Activated naive CD4-positive, alpha-beta T cell treated with anti-CD3 and anti-CD28 coated beads, Interleukin-2, amount 50 U/mL, for 16 hours (primary cell): ENCODE measurements around the gene LBX1.

Experiments
- DNase-seq: peaks from one replicate; pipeline ENCODE4 v3.0.0-alpha.2; 2020

The LBX1 gene

DNA sequence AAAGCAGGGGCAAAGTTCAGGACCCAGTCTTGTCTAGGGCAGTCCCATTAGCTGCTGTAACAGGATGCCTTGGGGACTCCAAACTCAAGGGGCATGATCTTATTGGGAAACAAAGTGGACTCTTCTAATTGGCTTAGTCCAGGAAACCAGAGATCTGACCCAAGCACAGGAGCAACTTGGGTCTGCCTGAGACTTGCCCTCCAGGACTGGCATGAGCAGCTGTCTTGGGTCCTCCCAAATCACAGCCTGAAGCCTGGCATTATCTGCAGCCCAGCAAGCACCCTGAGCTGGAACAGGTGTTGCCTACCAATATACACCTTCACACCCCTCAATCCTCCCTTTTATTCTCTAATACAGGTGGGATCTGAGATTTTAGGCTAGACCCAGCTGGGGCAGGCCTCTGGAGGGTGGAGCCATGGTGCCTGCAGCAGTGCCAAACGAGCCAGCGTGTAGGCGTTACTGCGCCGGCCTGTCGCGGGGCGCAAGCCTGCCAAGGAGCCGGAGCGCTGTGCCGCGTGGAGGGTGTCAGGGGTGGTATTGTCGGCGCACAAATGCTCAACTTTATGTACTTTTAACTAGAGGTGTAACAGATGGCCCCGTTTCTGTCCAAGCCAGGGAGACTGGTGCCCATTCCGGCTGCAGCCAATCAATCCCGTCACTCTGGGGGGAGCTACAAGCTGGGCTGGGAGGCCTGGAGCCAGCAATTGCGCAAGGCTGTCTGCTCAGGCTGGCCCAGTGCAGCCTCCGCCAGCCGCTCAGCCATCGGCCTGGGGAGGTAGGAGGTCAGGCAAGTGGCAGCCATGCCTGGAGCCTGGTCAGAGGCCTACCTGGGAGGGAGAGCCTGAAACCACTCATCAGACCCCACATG is 12.8 kb upstream of the LBX1 start:
- DNase-seq = no peak

DNA sequence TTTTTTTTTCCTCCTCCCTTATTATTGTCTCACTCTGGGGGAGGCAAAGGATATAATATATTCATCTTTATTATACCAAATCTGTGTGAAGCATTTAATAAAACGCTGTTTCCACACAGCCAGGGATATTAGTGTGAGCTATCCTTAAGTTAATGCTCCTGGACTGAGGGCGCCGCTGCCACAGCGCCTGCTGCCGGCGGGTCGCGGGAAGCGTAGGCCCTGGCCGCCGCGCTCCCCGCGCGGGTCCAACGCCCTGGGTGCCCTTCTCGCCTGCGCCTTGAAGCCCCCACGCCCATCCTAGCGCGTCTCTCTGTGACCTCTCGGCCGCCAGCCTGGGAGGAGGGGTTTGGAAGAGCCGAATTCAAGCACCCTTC is 9.5 kb upstream of the LBX1 start:
- DNase-seq = no peak

DNA sequence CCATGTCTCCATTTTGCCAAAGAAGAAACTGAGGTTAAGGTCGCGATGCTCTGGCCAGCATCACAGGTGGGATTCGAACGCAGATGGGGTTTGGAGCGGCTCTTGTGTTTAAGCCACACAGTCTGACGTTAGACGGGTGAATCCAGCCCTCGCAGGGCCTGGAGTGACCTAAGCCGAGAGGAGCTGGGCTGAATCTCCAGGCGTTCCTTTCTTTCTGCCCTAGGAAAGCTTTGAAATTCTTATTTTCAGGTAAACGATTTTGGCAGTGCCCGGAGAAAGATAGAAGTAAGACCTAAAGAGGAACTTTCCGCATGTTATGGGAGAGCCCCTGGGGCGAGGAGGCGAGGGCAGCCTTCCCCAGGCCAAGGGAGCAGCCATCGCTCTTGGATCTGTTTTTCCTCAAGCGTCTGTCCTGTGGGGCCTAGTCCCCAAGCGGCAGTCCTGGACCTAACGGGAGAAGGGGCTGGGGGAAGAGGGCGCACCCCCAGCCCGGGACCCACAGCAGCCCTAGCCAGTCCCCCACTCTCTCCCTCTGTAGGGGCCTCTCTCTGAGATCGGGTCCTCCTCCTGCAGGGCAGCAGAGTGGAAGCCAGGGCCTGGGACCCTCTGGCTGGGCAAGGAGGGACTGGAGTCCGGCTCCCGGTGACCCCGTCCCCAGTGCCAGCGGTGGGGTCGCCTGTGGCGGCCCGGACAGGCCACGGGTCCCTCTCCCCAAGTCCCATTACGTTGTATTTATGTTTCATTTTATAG is 8.9 kb upstream of the LBX1 start:
- no peak for DNase-seq

DNA sequence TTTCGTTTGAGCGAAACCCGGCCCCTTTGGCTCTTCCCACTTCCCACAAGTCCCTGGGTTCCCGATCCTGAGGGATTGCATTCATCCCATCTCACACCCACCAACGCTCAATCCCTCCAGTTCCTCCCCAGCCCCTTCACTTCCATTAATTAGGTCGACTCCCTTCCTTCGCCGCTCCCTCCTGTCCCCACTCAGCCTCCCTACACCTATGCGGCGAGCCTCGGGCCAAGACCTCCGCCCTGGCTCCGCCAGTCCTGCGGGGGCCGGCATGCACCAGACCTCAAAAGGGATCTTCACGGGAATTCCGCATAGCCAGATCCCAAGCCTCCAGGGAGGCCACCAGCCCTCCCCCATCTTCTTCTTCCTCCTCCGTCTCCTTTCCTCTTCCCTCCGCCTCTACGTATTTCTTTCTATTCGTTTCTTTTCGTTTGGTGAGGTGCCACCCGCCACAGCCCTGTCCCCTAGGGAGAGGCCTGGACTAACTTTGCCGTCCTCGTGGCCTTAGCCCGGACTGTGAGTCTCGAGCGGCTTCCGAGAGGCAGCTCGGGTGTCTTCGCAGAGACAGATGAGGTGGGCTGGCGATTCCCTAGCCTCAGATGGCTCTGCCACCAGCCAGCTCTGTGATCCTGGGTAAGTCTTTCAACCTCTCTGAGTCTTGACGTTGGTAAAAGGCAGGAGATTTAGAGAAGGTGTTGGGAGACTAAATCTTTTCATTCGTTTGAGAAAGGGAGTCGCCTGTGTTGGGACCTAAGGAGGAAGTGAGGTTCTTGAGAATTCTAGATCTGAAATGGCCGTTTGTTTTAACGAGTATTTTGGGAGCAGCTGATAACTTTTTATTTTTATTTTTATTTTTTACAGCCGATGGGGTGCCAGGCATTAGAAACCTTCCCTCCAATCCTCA is 8.1 kb upstream of the LBX1 start:
- no peak for DNase-seq

DNA sequence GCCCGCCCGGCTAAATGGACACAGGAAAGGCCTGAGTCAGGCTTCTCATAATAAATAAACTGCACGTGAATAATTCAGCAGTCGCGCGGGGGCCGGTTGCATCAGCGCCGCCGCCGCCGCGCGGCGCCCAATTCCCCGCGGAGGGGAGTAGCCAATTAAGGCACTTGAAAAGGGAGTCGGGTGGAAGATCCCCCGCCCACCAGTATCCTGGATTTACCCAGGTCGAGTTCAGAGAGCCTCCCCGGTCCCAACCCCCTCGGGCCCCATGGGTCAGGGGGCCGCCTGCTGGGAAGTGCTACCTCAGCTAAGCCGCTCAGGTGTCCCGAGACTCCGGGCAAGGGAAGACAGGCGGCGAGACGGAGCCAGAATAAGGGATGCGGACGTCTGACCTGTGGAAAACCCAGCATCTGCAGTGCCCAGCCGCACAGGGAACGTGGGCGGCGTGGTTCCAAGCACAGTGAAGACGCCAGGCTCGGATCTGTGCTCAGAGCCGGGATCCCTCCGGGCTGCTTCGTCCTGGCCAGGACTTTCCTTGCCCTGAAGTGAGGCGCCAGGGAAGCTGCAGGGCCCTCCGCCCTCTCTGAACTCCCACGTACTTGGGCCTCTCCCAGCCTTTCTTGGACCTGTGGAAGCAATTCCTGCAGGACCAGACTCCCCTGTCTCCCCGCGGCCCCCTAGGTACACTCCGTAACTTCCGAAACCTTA is 7.3 kb upstream of the LBX1 start:
- DNase-seq = no peak

DNA sequence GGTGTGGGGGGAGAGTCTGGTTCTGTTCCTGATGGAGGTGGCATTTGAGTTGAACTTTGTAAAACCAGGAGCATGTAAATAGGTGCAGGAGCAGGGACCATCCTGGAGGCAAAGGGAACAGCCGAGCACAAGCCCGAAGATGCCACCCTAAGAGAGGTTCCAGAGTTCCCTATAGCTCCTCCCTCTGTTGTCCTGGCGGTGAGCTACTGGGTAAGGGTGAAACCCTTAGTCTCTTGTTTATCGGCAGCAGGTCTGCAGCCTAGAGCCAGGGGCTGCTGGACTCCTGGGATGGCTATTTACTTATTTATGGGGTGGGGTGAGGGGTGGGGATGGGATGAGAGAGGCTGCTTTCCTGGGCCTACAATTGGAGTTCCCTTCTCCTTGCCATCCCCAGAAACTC is 6.5 kb upstream of the LBX1 start:
- no peak for DNase-seq

DNA sequence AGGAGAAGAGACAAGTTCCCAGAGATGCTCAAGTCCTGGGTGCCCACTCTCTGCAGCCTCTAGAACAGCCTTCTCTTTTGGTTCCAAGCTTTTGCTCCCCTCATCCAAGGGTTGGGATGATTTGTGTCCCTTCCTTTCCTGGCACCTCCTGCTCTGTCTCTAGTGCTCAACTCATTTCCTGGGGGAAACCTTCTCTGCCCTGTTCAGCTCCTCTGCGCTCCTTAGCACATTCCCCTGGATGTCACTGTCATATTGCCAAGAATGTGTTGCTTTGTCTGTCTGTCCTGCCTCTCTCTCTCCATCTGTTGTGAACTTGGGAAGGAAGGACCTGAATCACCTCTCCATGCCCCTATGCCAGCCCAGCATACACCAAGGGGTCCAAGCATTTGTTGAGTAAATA is 5.1 kb upstream of the LBX1 start:
- DNase-seq = no peak

DNA sequence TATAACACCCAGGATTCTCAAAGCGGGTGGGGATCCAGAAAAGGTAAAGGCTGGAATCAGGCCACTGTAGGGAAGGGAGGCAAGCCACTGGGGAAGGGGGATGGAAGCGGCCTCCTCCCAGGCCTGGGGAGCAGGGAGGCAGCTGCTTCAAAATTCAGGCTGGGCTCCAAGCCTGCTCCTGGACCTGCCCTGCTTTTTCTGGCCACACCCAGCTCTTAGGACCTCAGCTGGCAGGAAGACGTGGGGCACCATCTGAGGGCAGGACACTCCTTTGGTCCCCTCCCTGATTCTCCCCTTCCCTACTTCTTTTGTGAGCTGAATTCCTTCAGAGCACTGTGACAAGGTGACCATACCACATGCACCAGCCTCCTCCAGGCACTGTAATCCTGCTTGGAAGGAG is 4.6 kb upstream of the LBX1 start:
- no peak for DNase-seq

DNA sequence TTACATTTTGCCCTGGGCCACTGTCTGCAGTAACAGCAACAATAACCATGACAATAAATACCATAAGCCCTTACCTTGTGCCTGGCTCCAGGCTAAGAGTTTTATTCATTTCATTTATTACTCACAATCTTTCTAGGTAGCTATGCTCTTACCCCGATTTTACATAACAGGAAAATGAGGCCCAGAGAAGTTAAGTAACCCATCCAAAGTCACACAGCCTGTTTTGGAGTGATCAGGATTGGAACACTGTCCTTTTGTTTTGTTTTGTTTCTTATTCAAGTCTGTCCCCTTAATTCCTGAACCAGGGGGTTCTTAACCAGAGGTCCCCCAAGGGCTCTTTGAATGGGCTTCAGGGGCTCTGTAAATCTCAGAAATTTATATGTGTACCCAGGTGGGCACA is 4.2 kb upstream of the LBX1 start:
- DNase-seq = no peak

DNA sequence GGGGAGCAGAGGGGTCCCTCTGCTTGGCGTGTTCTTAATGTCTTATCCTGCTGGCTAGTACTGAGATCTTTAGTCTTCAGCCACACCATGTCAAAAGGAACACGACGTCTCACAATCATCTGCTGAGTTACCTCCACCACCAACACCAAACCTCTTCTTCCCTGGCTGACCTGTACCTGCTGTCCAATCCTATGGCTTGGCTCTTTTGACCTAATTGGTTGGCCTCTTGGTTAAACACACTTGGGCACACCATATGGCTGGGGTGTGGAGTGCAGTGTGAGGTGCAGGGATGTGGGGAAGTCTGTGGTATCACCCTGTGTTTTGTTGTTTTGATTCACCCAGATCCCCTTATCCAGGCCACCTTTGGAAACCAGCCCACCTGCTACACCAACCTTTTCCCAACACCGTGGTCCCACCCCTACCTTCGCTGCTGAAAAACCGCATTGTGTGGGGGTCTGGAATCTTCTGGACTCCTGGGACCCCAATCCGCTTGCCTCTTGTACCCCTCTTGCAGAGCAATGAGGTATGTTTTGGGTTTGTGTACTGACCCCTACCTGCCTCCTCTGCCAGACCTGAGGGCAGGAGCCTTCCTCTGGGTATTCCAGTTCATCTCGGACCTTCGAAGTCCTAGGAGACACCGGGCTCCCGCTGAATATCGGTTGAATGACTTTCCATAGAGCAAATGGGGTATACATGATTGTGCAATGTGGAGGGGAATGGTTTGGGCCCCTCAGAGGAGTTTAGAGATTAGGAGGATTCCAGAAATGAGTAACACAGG is 2.8 kb upstream of the LBX1 start:
- DNase-seq = no peak

DNA sequence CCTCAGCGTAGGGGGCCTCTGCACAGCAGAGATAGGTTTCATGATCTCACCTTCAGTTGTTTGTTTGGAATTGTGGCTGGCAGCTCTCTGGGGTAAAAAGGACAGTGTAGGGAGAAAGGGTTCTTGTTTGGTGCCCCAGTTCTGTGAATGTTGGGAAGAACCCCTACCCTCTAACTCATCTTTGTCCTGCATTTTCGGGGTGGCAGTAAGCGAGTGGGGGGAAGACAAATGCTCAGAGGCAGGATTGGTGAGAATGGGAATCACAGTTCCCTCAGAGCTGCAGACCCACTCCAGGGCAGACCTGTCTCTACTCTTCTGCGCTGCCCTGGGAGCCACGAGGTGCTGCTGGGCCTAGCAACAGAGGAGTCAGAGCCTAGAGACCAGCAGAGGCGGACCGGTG is 1.8 kb upstream of the LBX1 start:
- no peak for DNase-seq

DNA sequence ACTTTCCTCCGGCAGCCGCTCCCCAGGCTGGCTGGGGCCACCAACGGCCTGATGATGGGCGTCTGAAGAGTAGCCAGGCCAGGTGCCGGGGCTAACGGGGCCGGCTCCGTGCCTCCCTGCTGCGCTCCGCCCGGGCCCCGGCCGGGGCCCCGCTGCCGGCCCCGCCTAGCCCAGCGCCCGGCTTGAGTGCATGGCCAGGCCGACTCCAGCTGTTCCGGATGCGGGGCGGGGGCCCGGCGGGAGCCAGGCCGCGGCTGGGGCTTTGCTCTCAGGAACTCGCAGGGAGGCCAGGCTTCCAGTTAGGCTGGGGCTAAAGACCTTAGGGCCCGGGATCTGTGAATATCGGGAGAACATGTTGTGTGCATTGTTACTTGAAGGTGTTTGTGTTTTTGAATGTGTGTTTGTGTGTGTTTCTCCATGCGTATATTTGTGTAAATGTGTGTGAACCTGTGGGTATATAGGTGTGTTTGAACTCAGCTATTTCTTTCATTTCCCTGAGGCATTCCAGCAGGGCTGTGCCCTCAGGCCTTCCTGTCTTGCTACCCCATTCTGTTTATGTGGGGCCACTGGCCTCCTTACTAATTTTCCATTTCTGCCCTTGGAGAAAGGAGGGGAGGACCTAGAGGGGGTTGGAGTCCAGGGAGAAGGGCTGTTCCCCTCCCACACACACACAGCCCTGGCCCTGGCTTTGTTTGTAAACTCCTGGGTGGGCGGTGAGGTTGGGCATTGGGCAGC is 1.1 kb upstream of the LBX1 start:
- DNase-seq = no peak

DNA sequence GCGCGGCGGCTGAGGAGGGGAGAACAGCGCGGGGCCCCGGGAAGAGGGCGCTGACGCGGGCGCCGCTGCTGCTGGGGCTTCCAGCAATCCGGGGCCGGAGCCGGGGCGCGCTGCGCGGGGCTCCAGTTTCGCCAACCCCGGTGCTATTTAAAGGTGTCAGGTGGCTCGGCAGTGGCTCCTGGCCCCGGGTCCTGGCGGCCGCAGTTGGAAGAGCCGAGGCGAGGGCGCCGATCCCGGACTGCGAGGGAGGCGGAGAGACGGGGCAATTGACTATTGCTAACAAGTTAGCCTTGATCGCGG is 347 bp downstream of the LBX1 start:
- DNase-seq = no peak

DNA sequence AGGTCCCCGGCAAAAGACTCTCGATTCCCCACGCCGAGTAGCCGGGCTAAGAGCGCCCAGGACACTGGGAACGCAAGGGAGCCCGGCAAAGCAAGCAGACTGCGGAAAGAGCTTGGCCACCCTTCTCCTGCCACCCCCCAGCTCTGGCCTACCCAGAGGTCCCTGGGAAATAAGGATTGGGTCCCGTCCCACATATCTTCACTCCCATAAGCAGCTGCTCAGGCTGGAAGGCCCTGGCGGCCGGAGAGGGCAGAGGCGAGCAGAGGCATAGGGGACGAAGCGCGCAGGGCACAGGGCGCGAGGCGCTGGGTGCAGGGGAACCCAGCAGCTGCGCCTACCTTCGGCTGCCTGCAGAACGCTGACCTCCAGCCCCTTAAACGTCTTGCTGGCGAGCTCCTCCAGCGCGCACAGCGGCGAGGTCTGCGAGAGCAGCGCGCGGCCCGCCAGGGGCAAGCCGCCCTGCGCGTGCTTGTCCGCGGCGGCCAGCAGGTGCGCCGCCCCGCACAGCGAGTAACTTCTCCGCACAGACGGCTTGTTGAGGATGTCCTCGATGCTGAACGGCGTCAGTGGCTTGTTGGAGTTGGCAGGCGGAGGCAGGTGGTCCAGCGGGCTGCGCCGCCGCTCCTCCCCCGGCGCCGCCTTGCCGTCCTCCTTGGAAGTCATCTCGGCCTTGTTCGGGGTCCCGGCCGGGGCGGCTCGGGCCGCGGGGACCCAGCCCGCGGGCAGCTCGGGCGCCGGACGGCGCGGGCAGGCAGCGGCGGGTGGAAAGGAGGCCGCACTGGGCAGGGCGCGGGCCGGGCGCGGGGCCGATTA is 904 bp downstream of the LBX1 start:
- DNase-seq = no peak

DNA sequence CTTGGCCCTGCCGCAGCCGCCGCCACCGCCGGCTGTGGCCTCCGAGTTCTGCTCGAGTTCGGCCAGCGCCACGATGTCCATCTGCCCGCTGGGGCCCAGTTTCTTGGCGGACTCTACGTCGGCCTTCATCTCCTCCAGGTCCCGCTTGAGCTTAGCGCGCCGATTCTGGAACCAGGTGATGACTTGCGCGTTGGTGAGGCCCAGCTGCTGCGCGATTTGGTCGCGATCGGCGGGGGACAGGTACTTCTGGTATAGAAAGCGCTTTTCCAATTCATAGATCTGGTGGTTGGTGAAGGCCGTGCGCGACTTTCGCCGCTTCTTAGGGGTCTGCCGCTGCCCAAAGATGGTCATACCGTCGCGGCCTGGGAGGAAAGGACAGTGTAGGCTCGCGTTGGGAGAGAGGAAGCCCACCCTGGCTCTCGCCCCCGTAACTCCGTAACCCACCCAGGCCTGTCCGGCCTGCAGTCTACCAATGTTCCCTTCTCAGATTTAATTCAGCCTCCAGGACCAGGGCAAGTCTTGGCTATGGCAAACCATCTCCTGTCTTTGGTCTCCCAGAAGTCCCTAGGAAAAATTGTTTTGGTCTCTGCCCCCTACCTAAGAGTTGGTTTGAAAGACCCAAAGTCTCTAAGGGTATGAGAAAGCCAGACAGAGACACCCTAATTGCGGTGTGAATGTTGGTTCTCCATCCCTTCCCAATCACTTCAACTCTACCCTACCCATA is 1.7 kb downstream of the LBX1 start:
- DNase-seq = no peak

DNA sequence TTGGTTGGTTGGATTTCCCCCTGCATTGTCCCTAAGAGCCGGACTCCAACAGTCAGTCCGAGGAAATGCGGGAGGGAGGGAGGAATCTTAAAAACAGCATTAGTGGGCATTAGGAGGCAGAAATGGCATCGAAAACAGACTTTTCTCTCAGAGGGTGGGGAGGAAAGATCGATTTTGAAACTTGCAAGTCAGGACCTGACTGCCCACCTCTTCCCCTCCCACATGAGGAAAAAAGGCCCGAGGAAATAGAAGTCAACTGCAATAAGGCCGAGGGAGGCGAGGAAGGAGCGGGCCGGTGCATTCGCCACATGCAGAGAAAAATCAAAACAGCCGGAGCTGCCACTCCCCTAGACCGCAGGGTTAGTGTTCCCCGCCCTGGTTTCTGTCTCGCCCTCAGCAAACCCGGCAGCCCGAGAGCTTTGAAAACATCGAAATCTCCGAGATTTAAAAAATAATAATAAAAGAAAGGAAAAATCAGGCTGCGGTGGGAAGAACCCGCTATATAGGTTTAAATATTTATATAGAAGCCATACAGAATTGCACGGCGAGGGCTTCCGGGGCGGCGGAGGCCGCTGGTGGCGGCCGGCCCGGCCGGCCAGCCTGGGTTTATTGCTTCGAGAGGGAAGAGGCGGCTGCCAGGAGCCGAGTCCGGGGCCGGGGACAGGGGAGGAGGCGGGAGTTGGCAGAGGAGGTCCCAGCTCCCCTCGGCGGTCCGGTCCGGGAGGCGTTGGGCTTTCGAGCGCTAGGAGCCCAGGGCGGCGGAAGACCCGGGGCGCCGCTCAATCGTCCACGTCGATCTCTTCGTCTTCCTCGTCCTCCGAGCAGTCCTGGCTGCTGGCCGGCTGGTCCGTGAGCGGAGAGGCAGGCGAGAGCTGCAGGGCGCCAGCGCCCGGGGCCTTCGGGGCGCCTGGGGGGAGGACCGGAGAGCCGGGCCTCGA is 2.5 kb downstream of the LBX1 start:
- no peak for DNase-seq

DNA sequence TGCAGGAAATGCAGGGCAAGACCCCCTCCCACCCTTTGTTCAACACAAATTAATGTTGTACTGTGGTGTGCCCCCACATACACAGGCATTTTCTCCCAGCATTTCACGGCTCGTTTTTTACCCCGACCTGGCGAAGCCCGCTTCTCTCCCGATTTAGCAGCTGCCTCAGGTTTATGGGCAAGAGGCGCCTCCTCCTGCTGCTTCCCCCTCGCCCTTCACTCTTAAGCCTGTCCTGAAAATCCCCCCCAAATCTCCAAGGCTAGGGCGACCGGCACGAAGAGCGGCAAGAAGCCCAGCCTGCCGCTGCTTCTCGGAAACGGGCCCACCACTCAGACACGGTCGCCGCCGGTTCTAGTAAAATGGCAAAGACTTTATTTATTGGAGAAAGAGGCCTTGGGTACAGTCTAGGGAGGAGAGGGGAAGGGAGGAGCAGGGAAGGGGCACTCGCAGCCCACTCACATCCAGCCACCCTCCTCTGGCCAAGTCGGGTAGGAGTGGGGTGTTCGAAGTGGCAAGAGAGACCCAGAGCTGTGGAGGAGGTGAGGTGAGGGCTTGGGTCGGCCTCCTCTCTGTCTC is 3.3 kb downstream of the LBX1 start:
- no peak for DNase-seq
